ENCODE measurements around the gene SNRNP200.

SNRNP200 gene

DNA sequence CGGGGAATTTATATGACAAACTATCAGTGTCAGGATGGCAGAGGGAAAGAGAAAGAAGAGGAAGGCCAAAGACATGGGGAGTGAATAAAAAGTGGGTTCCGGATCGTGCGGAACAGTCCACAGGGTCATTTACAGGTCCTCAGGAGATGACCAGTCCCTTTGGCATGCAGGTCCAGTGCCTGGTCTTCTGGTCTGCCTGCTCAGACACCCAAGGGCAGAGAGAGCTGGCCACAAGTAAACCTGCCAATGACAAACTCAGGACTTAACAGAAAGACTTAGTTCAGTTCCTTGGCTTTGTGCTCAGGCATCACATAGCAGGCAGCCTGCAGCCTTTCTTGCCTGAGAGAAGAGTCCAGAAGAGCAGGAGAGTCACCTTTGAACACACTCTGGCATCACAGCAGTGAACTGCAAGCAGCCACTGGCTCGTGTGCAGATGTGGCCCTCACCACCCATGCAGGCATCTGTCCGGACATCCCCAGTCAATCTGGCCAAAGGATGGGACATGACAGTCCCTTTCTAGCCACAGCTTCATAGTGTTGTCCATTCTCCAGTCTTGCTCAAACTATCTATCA is 53.5 kb downstream of the SNRNP200 start:
- DNase-seq (ENCODE audit: low spot score): no peak

DNA sequence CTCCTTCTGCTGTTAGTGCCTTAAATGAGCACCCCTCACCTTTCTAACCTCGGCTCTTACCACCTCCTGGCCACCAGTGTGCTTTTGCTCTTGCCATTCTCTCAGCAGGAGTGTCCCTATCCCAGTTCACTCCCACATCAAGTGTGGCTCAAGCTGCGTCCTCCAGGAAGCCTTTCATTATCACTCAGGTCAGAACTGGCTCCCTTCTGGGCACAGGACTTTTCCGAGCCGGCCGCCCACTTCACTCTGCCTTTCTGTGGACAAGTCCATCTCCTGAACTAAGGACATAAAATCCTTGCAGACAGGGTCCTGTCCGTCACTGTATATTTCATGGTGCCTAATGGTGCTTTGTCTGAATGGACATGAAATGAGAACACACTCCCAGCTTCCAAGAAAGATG is 55.2 kb downstream of the SNRNP200 start:
- DNase-seq (ENCODE audit: low spot score): no peak

DNA sequence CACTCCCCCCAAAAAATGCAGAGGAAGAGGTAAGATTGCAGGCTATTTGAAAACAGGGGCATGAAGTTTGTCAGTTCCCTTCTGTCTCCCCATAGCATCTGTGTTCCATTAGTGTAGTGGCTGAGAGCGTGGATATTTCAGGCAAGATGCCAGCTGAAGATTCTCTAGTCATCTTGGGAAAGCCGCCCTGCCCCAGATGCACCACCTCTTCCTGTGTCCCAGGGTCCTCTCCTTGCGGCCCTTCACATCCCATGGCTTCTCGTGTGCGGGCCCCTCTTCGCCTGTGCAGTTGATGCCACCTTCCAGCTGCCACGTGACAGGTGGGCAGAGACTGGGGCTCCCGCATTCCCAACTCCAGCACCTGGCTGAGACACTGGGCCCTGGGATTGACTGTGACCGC is 55.7 kb downstream of the SNRNP200 start:
- DNase-seq (ENCODE audit: low spot score): no peak

DNA sequence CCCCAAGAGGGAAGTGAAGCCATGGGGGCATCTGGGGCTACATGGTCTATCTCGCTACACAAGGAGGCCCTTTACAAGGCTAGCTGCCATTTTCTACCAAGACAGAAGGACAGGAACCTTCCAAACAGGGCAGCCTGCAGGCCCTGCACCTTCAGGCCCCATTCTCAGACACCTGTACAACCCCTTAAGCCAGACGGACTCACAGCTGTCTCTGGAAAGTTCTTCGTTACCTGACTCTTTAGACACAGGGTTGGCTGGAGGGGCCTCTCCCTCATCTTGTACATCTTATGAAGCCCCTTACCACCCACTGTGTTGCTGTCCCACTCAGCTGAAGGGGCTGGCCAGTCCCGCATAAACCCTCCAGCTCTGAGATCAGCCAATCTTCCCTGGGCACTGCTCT is 56.7 kb downstream of the SNRNP200 start:
- DNase-seq (ENCODE audit: low spot score): no peak

DNA sequence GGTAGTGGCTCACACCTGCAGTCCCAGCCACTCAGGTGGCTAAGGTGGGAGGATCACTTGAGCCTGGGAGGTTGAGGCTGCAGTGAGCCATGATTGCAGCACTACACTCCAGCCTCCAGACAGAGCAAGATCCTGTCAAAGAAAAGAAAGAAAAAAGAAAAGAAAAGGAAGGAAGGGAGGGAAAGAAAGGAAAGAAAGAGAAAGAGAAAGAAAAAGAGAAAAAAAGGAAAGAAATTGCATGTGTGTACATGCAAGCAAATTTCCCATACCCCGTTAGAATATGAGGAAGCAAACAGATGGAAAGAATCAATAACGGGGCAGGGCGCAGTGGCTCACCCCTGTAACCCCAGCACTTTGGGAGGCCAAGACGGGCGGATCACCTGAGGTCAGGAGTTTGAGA is 57.5 kb downstream of the SNRNP200 start:
- DNase-seq (ENCODE audit: low spot score): no peak

DNA sequence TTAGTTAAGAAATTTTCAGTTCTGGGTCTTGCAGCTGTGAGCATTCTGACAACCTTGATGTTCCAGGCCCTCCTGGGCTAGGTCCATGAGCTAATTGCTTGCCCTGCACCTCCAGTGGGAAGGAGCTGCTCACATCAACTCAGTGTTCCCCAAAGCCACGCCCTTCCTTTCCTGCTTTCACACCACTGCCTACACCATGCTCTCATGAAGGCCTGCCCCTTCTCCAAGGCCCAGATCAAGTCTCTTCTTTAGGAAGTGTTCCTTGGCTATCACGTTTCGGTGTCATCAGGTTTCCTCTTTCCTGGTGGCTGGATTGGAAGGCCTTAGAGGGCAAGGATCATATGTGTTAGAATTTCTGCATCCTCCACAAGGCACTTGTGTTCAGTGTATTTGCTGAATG is 58.3 kb downstream of the SNRNP200 start:
- no peak for DNase-seq (ENCODE audit: low spot score)

- DNase-seq (ENCODE audit: low spot score): no peak
Observed at GRCh38 chr2:96245609-96246390, 59.5 kb downstream of the SNRNP200 start.

DNA sequence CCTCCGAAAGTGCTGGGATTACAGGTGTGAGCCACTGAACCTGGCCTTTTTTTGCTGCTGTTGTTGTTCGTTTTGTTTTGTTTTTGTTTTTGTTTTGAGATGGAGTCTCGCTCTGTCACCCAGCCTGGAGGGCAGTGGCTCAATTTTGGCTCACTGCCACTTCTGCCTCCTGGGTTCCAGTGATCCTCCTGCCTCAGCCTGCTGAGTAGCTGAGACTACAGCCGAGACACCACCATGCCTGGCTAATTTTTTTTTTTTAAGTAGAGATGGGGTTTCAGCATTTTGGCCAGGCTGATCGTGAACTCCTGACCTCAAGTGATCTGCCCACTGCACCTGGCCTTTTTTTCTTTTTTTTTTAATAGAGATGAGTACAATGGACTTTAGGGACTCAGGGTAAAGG is 61.5 kb downstream of the SNRNP200 start:
- DNase-seq (ENCODE audit: low spot score): no peak

DNA sequence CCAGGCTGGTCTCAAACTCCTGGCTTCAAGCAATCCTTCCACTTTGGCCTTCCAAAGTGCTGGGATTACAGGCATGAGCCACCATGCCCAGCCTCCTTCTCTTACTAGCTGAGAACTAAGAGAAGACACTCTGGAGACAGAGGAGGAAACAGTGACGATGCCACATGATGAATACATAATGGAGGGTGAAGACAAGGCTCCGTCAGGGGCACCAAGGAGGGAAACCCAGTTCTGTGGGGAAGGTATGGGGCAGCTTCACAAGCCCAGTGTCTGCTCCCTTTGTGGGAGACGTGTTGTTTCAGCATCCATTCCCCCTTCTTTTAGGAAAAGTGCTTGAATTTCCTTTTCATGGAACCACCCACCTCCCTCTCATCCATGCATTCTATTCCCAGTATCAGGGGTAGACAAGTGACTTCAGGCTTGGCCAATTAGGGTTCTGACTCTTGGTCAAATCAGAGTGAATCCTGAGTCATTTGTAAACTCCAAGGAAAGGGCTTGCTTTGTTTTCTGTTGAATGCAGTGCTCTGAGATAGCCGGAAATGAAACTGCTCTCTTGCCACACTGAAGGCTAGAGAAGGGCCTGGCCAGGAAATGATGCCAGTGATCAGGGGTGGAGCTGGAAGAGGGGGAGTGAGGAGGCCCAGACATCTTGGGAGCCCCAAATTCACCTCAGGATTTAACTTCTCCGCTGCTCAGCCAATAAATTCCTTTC is 63.3 kb downstream of the SNRNP200 start:
- no peak for DNase-seq (ENCODE audit: low spot score)

GRCh38 chr2:96241227-96241626 is 64.1 kb downstream of the SNRNP200 start:
- no peak for DNase-seq (ENCODE audit: low spot score)

DNA sequence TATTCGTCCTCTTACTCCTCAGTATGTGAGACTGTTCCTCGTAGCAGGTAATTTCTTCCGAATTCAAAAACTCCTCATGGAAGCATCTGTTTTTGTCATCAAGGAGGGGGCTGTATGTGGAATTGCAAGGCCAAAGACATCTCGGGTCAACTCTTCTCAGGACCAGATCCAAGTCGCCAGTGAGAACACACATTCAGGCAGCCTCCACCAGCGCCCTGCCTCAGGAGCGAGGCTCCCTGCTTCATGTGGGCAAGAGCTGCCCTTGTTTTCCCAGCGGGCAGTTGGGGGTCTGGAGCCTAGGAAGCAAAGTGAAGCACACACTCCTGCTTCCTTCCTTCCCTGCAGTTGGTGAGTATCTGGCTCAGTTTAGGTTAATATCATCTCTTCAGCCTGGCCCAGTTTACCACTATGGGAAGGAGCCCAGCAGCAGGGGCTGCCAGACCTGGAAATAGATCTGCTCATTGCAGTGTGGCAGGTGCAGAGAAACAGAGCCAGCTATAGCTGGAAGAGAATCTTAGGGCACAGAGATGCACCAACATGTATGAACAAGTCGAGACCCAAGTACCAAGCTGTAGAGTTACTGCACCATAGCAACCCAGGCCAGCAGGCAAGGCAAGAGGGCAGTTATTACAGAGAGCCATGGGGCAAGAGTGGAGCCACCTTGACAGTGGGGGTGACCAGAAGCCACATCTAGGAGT is 64.9 kb downstream of the SNRNP200 start:
- no peak for DNase-seq (ENCODE audit: low spot score)

GRCh38 chr2:96239745-96240264 is 65.5 kb downstream of the SNRNP200 start:
- no peak for DNase-seq (ENCODE audit: low spot score)

DNA sequence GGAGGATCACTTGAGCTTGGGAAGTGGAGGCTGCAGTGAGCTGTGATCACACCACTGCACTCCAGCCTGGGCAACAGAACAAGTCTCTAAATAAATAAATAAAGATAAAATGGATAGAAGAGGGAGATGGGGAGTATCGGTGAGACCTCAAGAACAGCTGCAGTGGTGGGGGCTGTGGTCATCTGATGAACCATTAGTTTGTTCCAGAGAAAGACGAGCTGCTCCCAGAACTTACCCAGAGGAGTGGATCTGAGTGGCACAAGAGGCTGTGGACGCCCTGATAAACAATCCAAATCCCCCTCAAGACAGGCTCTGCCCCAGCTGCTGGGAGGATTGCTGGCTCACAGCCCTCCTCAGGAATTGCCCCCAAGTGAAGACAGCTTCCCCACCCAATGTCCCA is 66.3 kb downstream of the SNRNP200 start:
- no peak for DNase-seq (ENCODE audit: low spot score)

DNA sequence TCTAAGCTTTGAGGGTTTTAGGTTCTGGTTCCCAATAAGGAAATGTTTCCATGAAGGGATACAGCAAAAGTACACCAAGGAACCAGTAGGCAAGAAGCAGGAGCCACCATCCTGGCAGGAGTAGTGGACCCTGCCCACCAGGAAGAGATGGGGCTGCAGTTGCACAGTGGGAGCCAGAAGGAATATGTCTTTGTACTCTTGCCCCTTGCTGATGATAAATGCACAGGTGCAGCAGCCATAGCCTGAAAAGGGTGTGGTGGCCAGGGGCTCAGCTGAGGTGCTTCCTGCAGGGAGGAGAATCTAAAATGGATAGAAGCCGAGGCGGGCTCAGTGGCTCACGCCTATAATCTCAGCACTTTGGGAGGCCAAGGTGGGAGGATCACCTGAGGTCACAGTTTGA is 67.1 kb downstream of the SNRNP200 start:
- no peak for DNase-seq (ENCODE audit: low spot score)

GRCh38 chr2:96236882-96237281 is 68.5 kb downstream of the SNRNP200 start:
- DNase-seq (ENCODE audit: low spot score): no peak

GRCh38 chr2:96233880-96234316 is 71.4 kb downstream of the SNRNP200 start:
- no peak for DNase-seq (ENCODE audit: low spot score)

DNA sequence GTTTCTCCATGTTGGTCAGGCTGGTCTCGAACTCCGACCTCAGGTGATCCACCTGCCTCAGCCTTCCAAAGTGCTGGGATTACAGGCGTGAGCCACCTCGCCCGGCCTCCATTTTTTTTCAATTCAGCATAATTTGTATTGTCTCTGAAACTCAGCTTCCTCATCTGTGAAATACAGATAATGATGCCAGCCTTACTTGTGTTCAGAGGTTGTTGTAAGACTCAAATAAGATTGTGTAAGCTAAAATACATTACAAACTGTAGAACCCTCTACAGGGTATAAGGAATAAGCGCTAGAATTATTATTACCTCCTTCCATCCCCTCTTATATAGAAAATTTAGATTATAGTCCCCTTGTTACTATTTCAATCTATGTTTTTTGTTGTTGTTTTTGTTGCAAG is 71.9 kb downstream of the SNRNP200 start:
- DNase-seq (ENCODE audit: low spot score): no peak

GRCh38 chr2:96231316-96231715 is 74.0 kb downstream of the SNRNP200 start:
- no peak for DNase-seq (ENCODE audit: low spot score)

DNA sequence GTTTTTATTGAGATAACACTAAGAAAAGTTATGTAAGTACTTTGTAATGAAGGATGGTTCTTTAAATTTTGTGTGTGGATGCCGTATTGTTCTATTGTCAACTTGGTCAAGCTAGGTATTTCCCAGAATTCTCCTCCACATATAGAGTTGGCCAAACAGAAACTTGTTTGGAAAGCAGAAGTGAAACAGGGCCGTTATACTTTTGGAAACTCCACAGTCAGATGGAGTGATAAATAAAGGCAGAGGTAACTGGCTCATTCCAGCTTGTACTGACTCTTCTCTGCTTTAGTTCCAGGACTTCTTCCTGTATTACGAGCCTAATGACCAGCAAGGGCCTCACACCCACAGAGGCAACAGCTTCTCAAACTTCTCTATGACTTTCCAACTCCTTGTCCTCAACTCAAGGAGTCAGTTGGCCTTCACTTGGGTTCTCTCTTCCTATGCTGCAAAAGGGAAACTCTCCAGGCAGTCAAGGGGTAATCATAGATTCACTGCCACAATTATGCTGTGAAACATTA is 80.3 kb downstream of the SNRNP200 start:
- DNase-seq (ENCODE audit: low spot score): no peak

Data from HuH-7.5 (cell line).